RPMI7951 (cell line): ENCODE measurements around the gene LMOD1. TPM values are rescaled to one million over a fixed set of nuclear protein-coding genes. Genes with fewer than 3 reads are reported as not detected.
"Not testable (repeated sequence)": the region's sequence is repeated elsewhere in the genome, so short reads cannot be mapped to it uniquely, and the experiment has no call there.

ENCODE experiments used
- DNase-seq: peaks from one replicate; pipeline ENCODE4 v3.0.0-alpha.2; 2012; ENCODE audit warnings: low read depth
- total RNA-seq: library from RNA; depleted of rRNA; stranded (reverse); fragments of >200 nt; shearing (Covaris generic); gene quantifications from 2 replicates; pipeline ENCODE4 v1.2.3, GENCODE V29; 2014

LMOD1 gene
- total RNA-seq, 1 experiment from 2014 or later: 0.60 TPM

DNA sequence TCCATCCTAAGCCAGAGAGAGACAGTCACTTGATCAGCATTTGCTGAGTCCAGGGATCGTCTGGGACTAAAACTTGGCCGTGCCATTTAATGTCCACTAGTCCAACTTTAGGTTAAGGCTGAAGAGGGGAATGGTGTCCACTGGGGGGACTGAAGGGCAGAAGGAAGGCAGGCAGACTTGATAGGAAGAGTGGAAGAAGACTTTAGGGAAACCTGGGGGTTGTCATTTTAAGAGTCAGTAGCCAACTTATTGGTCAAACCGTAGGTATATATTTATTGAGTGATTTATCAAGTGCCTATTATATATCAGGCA, 1.3 kb upstream of the LMOD1 start:
- DNase-seq: peak; percentile 17

DNA sequence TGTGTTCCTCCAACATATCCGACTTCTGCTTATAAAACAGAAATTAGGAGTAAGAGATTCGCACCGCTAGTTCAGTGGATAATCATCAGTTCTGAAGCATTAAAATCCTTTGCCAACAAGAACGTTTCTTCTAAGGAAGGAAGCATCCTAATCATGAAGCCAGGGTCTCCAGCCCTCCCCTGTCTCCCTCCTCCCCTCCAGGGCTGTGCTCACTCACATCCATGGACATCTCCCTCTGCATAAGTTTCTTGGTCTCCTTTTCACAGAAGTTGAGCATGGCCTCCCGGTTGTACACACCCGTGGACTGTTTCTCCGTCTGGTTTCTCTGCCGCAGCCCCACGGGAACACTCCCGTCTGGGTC, 505 bp downstream of the LMOD1 start:
- DNase-seq: no peak

DNA sequence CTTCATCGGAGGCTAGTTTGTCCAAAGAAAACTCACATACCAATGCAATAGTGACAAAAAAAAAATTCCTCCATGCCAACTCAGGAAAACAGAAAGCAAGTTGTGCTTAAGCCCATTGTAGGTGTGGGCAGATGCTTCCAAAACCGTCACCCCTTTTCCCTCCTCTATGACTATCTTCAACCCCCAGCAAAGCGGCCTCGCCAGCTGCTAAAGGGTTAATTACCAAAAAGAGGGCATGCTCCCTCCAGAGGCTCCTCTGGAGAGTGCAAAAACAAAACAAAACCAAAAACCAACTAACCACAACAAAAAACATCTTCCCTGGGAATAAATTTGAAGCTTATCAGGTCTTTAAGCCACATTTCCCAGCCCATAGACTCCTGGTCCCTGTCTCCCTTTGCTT, 1.2 kb downstream of the LMOD1 start:
- no peak for DNase-seq

DNA sequence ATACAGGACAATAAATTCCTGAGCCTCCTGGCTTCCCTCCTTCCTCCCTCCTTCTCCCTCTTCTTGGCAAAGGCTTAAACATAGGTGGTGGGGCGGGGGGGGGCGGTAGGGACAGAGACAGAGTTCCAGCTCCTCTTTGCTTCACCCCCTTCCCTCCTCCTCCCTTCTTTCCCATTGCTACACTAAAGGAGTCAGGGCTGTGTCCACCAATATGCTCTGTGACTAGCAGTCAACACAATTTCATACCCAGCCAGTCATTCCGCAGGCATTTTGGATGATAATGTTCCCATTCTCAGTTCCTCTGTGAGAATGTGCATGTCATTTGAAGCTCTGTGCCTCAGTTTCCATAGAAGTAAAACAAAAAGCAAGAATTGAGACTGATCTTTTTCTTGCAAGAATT, 1.7 kb downstream of the LMOD1 start:
- no peak for DNase-seq

DNA sequence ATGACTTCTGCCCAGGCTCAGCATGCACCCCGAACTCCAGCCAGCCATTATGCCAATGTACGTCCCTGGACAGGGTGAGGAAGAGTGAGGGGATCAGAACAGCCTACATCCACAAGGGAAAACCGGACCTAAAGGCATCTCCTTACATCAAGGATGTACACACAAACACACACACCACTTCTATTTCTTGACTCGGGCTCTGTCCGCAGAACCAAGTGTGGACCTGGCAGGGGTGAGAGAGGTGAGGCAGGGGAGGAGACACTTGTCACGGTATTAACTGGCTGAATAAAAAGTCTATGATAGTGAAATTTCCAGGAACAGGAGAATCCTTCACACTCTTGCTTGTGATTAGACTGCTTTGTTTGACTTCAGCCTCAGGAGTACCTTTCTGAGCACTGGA, 2.3 kb downstream of the LMOD1 start:
- no peak for DNase-seq

DNA sequence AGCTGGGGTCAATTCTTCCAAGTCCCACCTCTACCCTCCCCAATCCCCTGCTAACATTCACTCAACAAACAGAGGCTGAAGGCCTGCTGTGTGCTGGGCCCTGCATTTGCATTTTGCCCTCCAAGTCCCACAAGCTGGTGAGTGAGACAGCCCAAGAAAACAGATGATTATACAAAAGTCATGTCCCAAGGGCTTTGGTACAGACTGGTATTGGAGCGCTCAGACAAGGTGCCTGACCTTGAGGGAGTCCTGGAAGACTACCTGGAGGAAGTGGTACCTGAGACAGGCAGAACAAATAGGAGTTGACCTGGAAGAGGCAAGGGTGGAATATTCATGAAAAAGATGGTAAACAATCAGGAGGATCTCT, 4.2 kb downstream of the LMOD1 start:
- DNase-seq: no peak

DNA sequence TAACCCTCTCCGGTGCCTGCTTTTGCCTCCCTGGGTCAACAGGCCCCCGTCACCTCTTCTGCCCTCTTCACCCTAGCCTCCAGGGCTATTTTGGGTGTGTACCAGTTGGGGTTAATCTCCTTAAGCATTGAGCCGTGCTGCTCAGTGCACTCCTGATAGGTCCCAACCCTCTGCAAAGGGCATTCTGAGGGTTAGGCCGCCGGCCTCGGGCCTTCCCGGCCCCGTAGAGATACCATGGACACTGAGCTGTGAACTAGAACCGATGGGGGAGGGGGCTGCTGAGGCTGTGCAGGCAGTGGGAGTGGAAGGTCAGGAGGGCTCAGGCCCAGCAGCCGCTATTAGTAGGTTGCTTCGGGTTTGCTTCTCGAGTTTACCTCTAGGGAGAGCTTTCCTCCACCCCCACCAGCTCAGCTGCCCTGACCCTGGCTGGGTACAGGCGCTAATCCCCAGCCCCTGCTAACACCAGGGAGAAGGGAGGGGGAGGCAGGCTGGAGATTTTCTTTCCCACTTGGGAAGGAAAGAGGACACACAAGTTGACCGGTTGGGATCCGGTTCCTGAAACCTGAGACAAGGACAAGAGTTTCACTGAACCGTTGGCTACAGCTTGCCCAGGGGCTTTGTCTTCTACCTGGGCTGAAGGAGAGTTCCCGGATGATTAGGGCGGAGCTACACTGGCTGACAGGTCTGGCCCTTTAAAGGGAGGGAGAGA, 4.8 kb downstream of the LMOD1 start:
- no peak for DNase-seq

DNA sequence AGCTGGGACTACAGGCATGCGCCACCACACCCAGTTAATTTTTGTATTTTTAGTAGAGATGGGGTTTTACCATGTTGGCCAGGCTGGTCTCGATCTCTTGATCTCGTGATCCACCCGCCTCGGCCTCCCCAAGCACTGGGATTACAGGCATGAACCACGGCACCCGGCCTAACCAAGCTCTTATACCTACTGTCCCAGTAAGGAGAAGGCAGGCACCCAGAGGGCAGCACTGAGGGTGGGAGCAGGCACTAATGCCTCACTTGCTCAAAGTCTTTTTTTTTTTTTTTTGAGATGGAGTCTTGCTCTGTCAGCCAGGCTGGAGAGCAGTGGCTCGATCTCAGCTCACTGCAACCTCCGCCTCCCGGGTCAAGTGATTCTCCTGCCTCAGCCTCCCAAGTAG, 6.0 kb downstream of the LMOD1 start:
- DNase-seq: not testable (repeated sequence)

DNA sequence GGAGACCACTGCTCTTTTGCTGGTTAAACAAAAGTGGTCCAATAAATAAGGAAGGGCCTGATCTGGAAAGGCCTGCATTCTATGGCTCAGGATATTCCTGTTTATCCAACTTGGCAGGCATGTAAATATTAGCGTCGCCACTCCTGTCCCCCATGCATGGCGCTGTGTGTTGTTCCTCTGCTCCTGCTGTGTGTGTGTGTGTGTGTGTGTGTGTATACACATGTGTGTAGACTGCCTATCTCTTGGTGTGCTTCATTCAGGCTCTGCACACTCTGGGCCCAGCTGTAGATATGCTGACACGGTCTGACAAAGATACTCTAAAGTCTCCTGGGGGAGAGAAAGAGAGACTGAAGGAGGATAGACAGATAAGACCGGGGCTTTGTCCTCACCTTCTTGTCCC, 6.8 kb downstream of the LMOD1 start:
- DNase-seq: no peak

DNA sequence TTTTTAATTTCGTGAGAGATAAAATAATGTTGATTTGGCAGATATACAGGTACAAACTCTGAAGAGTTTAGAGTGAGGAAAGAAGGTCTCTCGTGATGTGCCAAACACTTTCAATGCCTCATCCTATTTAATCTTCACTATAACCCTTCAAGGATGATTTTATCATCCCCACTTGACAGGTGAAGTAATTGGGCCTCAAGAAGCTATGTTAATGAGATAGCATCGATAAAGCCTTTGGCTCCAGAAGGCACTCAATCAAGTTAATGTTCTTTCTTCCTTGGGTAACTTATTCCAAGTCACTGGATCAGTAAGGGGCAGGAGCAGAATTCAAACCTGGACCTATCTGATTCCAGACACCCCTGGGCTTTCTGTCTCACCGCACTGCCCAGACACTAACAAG, 7.2 kb downstream of the LMOD1 start:
- no peak for DNase-seq

DNA sequence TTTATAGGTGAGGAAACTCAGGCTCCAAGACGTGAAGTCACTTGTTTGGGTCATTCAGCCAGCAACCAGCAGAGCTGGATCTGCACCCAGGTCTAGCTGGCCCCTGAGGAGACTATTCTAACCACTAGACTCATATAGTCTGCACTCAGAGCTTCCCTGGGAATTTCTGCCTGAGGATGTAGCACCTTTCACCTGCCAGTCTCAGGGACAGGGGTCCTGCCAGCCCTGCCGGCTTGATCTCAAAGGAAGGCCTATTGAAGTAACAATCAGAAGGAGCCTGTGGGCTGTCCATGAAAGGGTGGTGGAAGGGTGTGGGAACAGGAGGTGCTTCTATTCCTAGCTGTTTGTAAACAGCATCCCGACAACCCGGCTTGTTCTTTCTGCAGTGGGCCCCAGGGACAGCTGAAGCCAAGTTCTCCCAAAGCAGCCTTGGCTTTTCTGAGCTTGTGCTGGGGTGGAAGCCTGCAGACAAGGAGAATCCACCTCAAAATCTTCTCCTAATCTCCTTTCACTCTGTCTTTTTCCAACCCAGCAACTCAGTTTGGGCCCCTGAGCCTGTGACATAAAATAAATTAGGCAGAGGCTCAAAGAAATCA, 7.8 kb downstream of the LMOD1 start:
- DNase-seq: no peak

DNA sequence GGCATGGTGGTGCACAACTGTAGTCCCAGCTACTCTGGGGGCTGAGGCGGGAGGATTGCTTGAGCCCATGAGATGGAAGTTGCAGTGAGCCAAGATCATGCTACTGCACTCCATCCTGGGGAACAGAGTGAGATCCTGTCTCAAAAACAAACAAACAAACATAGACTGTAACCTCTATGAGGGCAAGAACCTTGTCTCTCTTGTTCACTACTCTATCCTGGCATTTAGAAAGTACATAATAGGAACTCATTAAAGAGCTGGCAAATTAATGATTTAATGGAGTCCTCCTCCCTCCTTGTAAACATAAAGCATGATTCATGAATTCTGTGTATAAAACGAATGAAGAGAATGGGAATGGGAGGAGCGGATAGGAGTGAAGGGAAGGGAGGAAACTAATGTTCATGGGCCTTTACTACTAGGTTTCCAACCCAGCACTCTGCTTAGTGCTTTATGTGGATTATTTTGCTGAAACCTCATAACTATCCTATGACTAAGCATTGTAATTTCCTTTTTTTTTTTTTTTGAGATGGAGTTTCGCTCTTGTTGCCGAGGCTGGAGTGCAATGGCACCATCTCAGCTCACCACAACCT, 8.6 kb downstream of the LMOD1 start:
- peak; percentile 75 for DNase-seq

DNA sequence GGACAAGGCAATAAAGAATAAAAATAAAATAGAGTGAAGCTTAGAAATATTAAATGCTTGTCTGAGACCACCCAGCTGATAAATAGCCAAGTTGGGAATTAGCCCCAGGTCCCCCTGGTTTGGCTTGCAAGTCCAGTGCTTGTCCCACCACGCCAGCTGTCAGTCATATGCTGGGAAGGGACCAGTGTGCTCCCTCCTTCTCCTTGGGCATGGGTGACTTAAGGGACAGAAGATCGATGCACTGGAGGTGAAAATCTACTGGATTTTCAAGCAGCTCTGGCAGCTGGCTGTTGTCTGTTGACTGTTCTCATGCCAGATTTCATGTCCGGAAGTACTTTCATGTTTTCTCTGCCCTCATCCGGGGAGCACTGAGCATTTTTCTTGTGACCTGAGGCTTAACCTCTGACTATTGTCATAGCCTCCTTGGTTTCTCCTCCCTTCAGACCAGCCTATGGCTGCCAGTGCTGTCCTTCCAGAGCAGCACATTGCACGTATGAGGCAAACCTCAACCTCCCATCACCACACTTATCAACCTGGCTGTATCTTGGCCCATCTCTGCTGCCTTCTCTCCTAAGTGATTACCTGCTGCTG, 12.4 kb downstream of the LMOD1 start:
- DNase-seq: peak; percentile 65

DNA sequence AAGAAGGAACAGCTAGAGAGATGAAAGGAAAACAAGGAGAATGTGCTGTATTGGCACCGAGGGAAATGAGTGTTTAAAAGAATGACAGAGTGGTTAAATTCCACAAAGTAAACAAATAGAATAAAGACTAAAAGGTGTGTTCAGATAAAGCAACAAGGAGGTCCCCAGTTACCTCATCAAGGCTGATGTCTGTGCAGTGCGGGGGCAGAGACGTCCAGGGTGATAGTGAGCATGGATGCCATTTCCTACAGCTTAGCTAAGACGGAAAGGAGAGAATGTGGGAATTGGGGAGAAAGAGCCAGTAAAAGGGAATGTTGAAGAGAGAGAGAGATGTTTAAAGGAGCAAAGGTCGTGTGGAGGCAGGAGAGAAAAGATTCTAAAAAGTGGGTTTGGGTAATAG, 15.5 kb downstream of the LMOD1 start:
- DNase-seq: no peak

DNA sequence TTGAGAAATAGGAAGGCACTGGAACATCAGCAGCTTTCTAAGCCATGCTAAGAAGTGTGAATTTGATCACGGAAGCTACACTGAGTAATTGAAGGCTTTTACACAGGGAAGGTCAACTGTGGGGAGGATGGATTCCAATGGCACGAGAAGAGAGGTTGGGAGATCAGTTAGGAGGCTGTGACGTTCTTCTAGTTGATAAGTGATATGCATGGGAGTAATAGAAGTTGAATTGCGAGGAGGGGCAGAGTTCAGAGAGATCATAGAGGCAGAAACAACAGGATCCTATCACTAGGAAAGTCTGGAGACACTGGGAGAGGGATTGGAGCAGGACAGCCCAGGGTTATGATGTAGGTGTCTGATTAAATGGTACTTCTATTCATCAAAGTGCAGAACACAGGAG, 16.2 kb downstream of the LMOD1 start:
- DNase-seq: no peak

DNA sequence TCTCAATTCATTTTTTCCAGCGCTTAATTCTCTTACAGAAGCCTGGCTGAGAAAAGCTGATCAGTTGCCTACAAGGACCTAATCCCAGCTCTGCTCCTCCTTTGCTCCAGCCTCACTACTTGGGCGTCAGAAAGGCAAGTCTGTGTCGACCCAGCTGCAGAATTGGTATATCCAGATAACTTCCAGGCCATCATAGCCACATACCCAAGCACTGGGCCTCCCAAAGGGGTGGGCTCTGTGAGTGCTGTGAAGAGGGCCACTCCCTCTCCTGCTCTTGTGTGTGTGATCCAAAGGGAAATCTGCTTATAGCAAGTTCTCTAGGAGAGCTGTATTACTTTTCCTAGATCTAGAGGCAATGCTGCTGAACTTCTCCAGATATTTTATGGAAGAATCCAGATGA, 18.1 kb downstream of the LMOD1 start:
- no peak for DNase-seq

DNA sequence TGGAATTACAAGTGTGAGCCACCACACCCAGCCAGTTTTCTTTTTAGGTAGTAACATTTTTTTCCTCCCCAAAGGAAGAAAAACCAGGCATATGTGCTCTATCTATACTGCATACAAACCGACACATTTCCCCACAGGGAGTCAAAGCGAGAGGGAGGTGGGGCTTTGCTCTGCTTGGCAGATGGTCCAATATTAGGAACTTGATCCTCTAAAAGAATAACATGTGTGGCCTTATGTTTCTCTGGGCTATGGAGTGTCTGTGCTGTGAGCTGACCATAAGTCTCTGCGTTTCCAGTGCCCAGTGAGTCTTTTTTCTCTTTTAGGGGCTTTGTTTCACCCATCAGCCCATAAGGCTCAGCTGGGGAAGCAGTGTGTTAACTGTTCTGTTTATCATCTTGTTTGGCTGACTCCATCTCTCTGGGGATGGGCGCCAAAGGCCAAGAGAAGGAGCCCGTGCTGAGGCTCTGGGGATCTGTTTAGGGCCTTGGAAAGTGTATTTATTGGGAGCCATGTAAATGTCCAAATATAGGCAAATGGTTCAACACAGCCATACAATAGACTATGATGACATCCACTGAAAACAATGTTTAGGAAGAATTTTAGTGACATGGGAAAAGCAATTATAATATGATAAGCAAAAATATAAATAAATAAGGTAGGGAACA, 20.2 kb downstream of the LMOD1 start:
- DNase-seq: no peak

DNA sequence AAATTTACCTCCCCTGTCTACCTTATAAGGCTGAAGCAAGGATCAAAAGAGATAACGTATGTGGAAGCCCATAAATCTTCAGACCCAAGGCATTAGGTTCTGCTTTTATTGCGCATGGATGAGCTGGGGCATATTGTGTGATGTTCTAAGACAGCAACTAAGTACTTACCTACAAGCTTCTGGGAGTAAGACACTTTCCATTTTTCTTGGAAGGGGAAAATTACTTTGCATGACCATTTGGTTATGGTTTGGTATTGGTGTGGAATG, 21.1 kb downstream of the LMOD1 start:
- no peak for DNase-seq

DNA sequence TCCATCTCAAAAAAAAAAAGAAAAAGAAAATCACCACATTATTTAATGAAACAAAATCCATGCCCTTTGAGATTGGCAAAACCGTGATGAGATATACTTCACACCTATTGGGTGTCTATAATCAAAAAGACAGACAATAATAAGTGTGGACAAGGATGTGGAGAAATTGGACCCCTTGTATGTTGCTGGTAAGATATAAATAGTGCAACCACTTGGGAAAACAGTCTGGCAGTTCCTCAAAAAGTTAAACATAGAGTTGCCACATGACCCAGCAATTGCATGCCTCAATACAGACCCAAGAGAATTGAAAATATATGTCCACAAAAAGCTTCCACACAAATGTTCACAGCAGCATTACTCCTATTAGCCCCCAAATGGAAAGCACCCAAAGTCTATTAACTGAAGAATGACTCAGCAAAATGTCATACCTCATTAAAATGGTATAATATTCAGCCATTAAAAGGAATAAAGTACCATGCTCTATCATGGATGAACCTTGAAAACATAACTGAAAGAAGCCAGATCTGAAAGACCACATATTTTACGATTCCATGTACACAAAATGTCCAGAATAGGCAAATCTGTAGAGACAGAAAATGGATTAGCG, 24.3 kb downstream of the LMOD1 start:
- no peak for DNase-seq

DNA sequence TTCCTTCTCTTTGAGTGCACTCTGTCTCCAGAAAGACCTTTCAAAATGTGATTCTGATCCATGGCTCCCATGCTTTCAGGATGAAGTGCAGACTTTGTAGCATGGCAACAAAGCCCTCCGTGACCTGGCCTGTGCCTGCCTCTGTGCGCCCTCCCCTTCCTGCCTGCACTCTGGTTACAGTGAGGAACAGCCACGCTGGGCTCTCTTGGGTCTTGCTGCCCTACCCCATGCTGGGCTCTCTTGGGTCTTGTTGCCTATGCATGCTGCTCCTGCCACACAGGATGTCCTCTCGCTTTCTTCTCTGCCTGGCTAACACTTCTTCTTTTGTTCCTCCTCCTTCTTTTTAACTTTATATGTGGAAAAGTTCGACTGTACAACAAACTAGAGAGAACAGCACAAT, 28.0 kb downstream of the LMOD1 start:
- no peak for DNase-seq

DNA sequence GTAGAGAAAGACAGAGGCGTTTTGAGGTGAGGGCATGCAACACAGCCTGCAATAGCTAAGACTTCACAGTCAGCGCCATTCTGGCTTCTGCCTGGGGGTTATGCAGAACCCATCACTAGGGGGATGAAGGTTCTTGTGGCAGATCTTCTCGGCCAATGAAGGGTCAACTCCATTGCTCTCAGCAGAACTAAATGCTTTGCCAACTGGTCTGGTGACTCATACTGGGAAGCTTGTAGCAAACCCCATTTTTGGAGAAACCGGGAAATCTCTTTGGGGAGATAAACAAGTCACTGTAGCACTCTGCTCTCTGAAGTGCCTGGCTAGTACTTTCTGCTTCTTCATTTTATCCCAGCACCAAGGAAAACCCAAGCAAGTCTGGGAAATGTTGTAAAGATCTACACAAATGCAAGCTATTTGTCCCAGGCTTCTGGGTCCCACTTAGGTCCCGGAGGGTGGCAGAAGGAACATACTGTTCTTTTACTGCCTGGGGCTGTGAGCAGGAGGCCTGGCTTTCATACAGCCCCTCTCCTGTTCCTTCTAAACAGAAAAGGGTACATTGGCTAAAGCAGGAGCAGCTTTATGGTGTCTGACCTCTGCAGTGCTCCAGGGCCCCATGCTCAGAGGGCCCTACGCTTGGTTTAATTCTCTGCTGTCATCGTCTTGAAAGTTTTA, 28.9 kb downstream of the LMOD1 start:
- DNase-seq: peak; percentile 88

DNA sequence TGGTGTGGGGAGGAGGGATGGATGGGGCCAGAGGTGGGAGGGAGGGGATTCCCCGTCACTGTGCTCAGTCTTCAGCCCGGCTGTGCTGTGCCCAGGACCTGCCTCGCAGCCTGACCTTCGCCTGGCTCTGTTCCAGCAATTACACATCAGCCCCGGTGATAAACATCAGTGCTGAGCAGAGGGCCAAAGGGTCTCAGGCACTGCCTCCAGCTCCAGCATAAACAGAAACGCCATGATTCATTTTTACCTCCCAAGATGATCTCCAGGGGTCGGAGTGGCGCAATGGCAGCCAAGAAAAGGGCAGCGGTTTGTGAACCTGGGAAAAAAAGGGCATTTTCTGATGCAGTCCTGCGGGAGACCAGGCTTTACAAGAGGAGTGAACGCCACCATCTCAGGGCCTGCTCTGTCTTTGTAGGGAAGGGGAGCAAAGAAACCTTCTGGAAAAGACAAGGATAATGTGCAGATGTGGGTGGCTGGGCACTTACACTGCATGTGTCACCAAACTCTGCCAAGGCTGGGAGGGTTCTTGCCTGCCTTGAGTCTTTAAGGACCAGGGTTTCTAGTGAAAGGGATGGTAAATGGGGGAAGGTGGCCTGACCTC, 29.6 kb downstream of the LMOD1 start:
- DNase-seq: peak; percentile 94
